GM19351 (cell line): ENCODE data around the gene TIE1.

Source experiments
- ATAC-seq: cut with Tn5 transposase; IDR thresholded peaks from one replicate; pipeline ENCODE4 v1.9.1; 2021; ENCODE audit warnings: mild to moderate bottlenecking, moderate library complexity; ENCODE audit not compliant: unreplicated experiment

The TIE1 gene

DNA sequence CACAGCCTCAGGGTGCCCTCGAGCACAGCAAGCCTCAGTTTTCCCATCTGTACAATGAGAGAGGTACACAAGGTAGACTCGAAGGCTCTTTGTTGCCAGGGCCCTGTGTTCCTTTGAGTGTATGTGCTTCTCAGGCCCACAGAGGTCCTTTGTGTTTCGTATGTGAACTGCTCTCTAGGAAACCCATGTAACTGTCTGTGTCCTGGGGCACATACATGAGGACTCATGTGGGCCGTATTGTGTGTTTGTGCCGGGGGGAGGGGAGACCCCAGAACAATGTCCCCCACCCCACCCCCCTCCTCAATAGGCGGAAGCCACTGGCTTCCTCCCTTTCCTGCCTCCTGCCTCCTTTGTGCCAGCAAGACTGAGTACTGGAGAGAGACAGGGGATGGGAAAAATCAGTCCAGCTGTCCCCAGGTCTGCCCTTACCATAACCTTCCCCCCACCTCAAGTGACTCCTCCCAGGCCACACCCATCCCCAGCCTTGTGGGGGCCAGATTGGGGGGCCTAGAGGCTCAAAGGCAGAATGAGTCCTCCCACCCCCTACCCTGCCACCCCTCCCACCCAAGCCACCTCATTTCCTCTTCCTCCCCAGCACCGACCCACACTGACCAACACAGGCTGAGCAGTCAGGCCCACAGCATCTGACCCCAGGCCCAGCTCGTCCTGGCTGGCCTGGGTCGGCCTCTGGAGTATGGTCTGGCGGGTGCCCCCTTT is at the start of gene TIE1:
TSS of gene TIE1 (plus strand) at position 605 of the 717 bp plus-strand sequence. CDS start at position 695, 90 bp downstream.
- no peak for ATAC-seq

DNA sequence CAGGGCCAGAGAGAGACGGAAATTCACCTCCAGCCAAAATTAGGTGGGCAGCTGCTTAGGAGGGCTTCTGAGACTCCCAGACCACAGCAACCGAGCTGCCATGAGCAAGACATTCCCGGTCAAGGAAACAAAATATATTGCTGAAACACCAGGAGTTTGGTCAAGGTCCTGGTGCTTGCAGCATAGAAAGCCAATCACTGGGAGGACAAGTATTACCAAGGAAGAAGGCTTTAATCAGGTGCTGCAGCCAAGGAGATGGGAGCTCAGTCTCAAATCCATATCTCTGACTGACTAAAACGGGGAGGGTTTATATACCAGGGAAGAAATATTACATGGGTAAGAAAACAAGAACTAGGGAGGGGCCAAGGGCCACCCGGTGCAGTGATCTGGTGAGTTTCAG is 49.8 kb upstream of the TIE1 start:
- no peak for ATAC-seq

DNA sequence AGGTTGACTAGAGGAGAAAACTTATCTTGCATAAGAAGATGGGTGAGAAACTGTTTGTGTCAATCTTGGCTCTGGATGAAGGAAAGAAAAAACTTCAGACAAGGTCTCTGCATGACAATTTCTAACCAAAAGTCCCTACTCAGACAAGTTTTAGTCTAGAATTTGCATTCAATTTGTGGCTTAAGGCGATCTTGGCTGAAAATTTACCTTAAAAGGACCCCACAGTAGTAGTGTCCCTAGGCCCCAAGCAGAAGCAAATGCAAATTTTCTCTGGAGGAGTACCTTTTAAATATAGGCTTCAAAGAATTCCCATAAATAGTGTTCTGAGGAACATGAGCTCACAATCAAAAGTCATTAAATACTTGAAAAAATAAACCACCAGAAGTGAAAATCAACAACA is 48.6 kb upstream of the TIE1 start:
- ATAC-seq, result no peak

DNA sequence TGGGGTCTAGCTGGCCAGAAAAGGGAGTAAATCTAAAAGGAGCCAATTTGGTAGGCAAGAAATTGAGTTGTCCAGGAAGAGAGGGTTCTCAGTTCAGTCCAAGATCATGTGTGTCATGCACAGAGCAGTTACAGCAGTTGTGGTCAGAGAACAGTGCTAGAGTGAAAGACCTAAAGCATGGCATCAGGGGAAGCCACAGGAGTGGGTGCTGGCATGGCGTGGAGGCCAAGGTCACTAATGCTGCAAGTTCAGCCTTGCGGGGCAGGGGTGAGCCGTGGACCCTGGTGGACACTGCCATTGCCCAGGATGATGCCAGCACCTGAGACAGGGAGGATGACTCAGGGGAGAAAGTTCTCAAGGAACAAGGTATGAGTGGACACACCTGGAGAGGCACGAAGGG is 47.6 kb upstream of the TIE1 start:
- ATAC-seq, result no peak

DNA sequence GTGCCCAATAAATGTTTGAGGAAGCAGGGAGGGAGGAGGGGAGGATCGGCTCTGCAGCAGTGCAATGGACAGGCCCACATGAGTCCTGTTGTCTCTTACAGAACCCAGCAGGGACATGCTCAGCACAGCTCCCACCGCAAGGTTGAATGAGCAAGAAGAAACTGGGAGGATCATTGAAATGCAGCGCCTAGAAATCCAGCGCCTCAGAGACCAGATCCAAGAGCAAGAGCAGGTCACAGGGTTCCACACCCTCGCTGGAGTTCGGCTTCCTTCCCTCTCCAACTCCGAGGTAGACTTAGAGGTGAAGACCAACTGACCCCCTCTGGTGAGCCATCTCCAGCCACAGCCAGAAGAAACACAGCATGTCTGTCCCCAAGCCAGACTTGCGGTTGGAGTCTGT is 46.9 kb upstream of the TIE1 start:
- ATAC-seq, result no peak

DNA sequence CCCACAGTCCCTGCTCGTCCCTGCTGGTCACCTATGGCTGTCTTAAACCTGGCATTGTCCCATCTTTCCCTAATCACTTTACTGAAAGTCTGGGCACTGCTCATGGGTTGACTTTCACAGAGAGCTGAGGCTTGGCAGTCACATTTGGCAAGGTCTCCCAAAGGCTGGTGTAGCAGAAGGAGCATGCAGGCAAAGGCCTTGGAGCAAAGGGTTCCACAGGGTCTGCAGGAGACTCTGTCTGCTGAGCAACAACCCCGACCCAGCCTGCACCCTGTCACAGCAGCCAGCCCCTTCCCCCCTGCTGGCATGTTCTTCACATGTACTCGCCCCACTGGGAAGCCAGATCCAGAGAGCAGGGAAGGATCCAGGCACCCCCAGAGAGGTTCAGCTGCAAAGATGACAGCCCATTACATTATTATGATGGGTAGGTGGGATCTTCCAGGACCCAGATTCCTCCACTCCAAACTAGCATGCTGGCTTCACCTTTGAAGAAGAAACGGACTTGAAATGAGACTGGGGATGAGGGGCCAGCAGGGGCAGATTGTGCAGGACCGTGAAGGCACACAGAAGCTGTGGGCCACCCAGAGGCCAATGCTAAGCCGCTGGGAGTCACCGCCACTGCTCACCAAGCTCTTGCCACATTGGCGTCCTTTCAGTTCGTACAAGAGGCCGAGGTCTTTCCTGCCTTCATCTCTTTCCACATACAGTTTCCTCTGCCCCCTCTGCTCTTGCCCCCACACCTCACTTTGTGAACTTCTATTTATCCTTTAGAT is 45.2 kb upstream of the TIE1 start:
- no peak for ATAC-seq

DNA sequence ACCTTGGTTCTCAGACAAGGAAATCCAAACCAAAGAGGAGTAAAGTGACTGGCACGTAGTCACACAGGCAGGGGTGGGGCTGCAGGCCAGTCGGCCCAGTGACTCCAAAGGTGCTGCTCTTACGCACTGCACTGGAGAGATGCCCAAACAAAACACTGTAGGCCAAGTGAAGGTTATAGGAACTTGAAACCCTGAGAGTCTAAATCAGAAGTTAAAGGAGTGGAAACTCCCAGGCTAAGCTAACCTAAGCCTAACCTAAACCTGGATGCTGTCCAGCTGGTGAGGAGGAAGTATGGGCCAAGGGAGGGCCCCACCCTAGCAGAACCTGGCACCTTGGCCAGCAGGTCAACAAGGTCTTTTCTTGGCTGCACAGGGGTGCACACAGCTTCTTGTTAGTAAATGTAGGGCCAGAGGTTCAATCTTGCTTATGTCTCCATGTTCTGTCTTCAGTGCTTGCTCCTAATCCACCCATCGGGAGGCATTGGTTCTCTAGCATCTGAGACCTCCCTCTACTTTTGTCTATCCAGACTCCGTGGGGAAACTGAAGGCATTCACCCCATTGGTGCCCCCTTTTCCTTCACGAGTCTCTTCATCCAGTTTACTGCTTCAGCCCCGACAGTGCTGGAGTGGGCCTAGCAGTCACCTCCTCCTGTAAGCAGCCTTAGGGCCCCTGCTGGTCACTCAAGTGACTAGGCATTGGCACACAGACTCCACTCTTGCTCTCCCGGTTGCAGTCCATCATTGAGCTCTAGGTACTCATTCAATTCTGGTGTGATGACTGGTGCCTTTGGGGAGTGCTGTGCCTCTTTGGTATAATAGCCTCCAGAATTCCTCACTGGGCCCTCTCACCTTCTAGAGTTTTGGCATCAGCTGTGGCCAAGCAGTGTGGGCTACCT is 43.9 kb upstream of the TIE1 start:
- no peak for ATAC-seq

DNA sequence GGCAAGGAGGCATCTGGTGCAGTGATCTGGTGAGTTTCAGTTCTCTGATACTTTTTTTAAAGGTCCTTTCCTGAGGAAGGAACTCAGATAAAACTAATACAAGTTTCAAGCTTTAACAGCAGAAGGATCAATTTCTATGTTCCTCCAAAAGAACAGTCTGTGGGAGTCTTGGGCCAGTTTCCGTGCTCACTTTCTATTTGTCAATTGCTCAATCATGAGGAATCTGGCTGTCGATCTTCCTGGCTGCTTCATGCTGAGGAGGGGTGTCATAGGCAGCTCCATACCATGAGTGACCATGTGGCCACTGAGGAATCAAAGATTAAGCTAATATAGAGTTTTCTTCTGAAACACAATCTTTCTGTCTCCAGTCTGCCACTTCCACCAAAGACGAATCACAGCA is 42.4 kb upstream of the TIE1 start:
- no peak for ATAC-seq

DNA sequence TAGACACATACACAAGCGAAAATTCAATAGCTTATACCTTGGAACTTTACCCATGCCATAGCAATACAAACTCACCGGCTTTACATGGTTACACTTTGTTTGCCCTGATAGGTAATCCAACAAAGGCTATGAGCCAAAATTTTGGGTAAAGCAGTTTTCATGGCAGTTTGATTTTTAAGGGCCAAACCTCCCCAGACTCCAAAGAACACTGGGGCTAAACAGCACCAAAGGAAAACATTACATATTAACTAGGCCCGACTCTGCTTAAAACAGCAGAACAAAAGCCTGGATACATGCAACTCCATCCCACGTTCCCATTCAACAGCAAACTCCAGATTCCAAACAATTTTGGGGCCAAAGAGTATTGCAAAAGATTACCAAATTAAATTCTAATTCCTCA is 35.4 kb upstream of the TIE1 start:
- ATAC-seq, result no peak

DNA sequence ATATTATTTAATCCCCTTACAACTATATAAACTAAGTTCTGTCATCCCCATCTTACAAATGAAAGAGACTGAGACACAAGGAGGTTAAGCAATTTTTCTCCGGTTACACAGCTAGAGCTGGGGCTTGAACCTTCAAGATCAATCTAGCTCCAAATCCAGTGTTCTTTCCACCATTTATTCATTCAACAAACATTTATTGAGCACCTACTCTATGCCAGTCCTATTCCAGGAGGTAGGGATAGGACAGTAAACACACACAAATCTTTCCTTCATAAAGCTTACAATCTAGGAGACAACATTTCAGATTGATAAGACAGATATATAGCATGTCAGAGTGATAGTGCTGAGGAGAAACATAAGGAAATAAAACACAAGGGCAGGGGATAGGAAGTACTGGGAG is 33.9 kb upstream of the TIE1 start:
- no peak for ATAC-seq

DNA sequence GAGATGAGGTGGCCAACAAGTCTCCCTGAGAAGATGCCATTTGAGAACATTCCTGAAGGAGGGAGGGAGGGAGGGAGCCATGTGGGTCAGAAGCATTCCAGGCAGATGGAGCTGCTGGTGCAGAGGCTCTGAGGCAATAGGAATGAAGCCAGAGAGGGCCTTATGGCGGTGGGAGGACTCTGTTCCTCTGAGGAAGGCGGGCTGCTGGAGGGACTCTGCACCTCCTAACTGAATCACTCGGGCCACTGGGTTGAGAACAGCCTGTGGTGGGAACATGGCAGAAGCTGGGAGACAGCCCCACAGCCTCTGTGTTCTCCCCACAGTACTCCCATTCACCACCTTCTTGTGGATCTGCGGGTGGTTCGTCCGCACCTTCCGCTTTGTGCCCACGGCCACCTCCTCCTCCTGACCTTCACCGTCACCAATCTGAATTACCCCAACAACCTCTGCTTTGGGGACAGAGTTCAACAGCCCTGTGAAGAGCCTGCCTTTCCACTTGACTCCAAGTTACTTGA is 33.4 kb upstream of the TIE1 start:
- ATAC-seq, result no peak

DNA sequence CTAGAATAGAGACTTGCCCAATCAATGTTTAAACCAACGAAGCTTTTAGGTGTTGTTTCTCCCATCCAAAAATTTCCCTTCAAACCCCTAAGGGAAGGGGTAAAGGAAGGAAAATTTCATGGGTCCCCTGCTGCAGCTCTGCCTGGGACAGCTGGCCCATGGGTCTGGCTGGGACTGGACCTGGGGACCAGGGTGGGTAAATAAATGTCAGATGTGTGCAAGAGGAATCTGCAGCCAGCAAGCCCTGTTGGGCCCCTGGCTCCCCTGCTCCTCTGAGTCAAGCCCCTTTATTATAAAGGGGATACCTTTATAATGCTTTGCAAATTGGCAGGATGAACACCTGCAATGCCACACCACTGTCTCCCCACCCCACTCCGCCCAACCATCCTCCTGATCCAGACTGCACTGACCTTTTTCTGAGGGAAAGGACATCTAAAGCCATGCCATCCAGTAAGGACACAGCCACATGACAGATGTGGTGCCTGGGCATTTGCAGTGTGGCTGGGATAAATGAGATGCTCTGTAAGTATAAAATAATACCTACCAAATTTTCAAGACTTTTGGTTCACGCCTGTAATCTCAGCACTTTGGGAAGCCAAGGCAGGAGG is 32.9 kb upstream of the TIE1 start:
- no peak for ATAC-seq

DNA sequence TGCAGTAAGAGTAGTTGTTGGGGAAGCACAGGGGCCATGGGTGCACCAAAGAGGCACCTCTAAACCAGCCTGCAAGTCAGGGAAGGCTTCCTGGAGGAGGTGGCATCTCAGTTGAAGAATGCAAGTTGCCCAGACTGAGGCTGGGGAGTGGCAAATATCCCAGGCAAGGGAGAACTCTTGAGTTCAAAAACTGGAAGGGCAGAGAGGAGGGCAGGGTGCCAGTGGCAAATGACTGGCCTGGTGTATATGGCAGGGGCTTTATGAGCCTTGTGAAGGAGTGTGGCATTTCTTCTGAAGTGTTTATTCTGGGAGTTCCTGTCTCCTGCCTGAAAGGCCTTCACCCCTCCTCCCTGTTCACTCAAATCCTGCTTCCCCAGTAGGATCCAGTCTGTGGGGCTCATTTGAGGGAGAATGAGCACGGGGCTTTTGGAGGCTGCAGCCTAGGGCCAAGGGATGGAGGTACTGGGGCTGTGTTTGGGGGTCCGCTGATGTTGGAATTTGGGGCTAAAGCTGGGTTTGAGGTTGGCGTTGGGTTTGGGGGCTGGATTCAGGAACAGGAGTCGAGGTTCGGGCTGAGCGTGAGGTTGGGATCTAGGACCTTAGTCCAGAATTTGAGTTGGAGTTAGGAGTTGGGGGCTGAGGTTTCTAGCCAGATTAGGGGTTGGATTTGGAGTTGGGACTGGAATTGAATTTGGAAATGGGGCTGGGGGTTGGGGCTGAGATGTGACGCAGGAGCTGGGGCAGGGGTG is 31.0 kb upstream of the TIE1 start, which contains the start of gene TMEM125:
TSS of gene TMEM125 (plus strand) at position 357 of the 749 bp plus-strand sequence. CDS start 2,740 bp downstream, outside the sequence.
- ATAC-seq, result no peak

DNA sequence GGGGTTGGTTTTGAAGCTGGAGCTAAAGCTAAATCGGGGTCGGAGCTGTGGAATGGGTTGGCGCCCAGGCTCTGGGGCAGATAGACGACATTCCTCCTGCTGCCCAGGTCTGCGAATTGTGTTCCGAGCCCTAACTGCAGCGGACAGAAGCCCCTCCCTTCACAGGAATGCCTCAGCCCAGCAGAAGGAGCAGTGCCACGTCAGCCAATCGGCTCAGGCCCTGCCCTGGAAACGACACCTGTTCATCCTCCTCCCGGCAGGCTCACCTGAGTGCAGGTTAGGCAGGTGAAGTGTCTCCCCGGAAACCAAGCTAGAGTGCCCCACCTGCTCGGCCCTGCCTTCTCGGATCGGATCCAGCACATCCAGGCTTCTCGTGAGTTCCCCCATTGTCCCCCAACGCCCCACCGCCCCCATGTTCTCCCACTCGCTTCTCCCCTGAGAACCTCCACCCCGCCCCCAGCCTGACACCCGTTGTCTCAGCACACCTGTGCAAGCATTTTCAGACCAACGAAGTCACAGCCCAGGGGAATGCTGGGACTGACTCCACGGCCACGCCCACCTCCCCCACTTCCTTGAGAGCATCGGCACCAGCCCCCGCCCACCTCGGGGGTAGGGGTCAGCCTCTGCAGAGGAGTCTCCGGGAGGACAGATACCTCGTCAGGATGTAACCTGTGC is 30.2 kb upstream of the TIE1 start:
- ATAC-seq, result no peak

DNA sequence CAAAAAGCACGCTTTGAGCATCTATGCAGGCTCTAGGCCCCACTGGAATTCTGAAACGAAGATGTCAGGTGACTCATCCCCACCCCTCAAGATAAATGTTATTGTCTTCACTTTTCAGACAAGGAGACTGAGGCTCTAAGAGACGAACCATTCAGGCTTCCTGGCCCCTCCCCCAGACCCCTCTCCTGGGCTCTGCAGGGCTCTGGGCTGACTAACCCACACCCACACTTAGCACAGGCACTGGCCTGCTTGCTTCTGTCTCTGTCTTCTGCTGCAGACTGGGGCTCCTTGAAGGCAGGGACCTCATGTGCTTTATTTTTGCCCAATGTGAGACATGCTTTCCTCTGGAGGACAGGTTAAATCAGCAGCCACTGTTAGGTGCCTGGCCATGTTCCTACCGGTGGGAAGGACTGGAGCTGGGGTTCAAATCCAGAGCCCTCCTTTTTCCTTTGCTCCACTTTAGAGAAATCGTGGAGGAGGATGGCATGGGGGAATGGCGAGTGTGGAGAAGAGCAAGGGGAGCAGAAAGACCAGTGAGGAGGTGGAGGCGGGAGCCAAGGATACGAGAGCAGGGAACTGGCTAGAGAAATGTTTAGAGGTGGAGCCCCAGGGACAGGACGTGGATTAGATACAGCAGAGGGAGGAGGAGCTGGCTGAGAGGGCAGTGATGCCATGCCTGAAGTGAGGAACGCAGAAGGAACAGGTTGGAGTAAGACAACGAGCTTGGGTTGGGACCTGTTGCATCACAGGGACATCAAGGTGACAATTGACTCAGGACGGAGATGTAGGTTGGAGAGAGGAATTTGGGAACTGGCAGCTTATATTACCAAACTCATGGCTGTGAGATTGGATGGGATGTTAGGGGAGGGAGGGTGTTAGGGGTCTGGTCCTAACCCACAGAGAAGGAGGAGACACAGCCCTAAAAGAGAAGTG is 29.3 kb upstream of the TIE1 start:
- ATAC-seq, result no peak

DNA sequence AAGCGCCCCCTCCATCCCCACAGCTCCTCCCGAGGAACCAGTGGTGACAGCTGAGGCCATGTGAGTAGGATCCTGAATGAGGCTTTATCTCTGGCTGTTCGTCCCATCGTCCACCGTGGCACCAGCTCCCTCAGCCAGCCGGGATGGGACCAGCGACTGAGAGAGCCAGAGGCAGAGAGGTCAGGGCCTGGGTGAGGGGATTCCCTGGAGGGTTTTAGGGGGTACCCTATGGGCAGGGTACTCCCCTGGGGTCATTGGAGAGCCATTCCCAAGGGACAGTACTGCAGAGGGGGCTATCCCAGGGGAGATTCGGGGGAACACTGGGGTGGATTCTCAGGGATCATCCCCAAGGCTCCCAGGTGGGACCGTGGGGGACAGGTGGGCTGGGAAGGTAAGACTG is 28.6 kb upstream of the TIE1 start:
- ATAC-seq, result no peak

DNA sequence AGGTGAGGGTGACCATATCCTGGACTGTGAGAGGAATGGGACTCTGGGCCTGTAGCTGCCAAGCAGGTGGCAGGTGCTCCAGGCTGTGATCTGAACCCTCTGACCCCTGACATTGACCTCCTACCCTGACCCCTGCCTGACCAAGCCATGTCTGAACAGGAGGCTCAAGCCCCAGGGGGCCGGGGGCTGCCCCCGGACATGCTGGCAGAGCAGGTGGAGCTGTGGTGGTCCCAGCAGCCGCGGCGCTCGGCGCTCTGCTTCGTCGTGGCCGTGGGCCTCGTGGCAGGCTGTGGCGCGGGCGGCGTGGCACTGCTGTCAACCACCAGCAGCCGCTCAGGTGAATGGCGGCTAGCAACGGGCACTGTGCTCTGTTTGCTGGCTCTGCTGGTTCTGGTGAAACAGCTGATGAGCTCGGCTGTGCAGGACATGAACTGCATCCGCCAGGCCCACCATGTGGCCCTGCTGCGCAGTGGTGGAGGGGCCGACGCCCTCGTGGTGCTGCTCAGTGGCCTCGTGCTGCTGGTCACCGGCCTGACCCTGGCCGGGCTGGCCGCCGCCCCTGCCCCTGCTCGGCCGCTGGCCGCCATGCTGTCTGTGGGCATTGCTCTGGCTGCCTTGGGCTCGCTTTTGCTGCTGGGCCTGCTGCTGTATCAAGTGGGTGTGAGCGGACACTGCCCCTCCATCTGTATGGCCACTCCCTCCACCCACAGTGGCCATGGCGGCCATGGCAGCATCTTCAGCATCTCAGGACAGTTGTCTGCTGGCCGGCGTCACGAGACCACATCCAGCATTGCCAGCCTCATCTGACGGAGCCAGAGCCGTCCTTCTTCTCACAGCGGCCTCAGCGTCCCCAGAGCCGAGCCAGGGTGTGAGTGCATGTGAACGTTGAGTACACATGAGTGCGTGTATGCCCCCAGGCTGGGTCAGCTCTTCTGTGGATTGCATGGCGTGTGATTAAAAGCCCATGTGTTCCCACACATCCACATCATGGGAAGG is 27.9 kb upstream of the TIE1 start:
- ATAC-seq, result no peak
